ENCODE results near the gene SLC2A9. TPM values are rescaled to one million over a fixed set of nuclear protein-coding genes. Genes with fewer than 3 reads are reported as not detected.

Gene SLC2A9
- total and polyA plus RNA-seq, 2 of the 13 experiments (the other 11 are each of a cell fraction or from before 2014, with no cell fraction given) = 36.2 to 42.3 TPM

DNA sequence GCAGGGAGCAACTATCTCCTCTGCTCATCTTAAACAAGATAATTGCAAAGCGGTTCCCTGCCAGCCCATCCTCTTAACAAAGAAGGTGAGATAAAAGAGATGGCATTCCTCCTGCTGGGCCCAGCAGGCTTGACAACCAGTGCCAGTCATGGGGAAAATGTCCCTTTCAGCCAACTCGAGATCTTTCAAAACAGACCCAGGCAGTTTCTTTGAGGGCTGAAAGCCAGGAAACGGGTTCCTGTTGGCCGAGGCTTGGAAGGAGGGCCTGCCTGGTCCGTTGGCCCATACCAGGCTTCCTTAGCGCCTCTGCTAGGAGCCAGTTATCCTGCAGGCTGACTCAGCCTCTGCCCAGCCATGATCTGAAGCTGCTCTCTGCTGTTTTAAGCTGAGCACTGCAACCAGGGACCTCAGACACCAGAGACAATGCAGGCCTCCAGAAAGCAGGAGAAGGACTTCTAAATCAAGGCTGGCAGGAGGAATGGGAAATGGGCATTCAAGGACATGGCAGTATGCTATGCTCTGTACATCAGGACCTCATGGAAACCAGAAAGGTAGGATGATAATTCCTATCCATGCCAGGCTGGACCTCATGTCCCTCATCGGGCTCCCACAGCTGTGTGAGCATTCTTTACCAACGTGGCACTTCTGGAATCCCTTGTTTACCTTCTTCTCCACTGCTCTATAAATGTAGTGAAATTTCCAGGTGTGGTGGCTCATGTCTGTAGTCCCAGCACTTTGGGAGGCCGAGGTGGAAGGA lies 42.4 kb upstream of the SLC2A9 start (continued):
- TF ChIP-seq ZNF274 (CRISPR knock-in tag; IDR thresholded peaks at IDR 0.05) = 0 out of 2 replicates have a peak, but pooled peaks have one; percentile 63
- TF ChIP-seq STAG1 (CRISPR knock-in tag; IDR thresholded peaks at IDR 0.05) = peak; percentile 99
- no peak for TF ChIP-seq NFATC3 (CRISPR knock-in tag; IDR thresholded peaks at IDR 0.05)
- no peak for TF ChIP-seq PAF1 (CRISPR knock-in tag; IDR thresholded peaks at IDR 0.05)
- no peak for TF ChIP-seq FOXP1 (IDR thresholded peaks at IDR 0.05)
- no peak for TF ChIP-seq FOXP1 (CRISPR knock-in tag; IDR thresholded peaks at IDR 0.05)
- TF ChIP-seq GRHL1 (CRISPR knock-in tag; conservative IDR thresholded peaks at IDR 0.05) = no peak
- no peak for TF ChIP-seq ZNF781 (CRISPR knock-in tag; IDR thresholded peaks at IDR 0.05; ENCODE audit: borderline replicate concordance, not compliant biosample characterization)
- no peak for TF ChIP-seq CC2D1A (CRISPR knock-in tag; IDR thresholded peaks at IDR 0.05)
- TF ChIP-seq MXD4 (CRISPR knock-in tag; IDR thresholded peaks at IDR 0.05) = no peak
- no peak for TF ChIP-seq ESRRA (CRISPR knock-in tag; IDR thresholded peaks at IDR 0.05; ENCODE audit: low read depth)
- 0 out of 2 replicates have a peak, but pooled peaks have one; percentile 32 for TF ChIP-seq ETV6 (CRISPR knock-in tag; conservative IDR thresholded peaks at IDR 0.05)
- TF ChIP-seq MED1 (CRISPR knock-in tag; IDR thresholded peaks at IDR 0.05) = peak; percentile 38; the same call in 1 of the 2 replicates
- no peak; the same call in 1 of the 2 replicates for TF ChIP-seq ZNF598 (CRISPR knock-in tag; IDR thresholded peaks at IDR 0.05; ENCODE audit: borderline replicate concordance)
- no peak for TF ChIP-seq CSRNP1 (CRISPR knock-in tag; IDR thresholded peaks at IDR 0.05)
- TF ChIP-seq CREB1 (IDR thresholded peaks at IDR 0.05) = no peak
- TF ChIP-seq CREB1 (CRISPR knock-in tag; IDR thresholded peaks at IDR 0.05) = no peak
- TF ChIP-seq ZNF136 (CRISPR knock-in tag; IDR thresholded peaks at IDR 0.05; ENCODE audit: low read depth) = no peak
- TF ChIP-seq, protein P1, sequence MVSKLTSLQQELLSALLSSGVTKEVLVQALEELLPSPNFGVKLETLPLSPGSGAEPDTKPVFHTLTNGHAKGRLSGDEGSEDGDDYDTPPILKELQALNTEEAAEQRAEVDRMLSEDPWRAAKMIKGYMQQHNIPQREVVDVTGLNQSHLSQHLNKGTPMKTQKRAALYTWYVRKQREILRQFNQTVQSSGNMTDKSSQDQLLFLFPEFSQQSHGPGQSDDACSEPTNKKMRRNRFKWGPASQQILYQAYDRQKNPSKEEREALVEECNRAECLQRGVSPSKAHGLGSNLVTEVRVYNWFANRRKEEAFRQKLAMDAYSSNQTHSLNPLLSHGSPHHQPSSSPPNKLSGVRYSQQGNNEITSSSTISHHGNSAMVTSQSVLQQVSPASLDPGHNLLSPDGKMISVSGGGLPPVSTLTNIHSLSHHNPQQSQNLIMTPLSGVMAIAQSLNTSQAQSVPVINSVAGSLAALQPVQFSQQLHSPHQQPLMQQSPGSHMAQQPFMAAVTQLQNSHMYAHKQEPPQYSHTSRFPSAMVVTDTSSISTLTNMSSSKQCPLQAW (CRISPR knock-in tag; IDR thresholded peaks at IDR 0.05) = 0 out of 2 replicates have a peak, but pooled peaks have one; percentile 52
- TF ChIP-seq, protein P2, sequence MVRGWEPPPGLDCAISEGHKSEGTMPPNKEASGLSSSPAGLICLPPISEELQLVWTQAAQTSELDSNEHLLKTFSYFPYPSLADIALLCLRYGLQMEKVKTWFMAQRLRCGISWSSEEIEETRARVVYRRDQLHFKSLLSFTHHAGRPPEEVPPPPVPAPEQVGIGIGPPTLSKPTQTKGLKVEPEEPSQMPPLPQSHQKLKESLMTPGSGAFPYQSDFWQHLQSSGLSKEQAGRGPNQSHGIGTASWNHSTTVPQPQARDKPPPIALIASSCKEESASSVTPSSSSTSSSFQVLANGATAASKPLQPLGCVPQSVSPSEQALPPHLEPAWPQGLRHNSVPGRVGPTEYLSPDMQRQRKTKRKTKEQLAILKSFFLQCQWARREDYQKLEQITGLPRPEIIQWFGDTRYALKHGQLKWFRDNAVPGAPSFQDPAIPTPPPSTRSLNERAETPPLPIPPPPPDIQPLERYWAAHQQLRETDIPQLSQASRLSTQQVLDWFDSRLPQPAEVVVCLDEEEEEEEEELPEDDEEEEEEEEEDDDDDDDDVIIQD (CRISPR knock-in tag; IDR thresholded peaks at IDR 0.05; ENCODE audit: low read depth) = no peak
- TF ChIP-seq ZNF589 (CRISPR knock-in tag; conservative IDR thresholded peaks at IDR 0.05) = no peak
- no peak for TF ChIP-seq NCOA5 (CRISPR knock-in tag; IDR thresholded peaks at IDR 0.05)
- no peak for TF ChIP-seq NPAS2 (CRISPR knock-in tag; IDR thresholded peaks at IDR 0.05; ENCODE audit: borderline replicate concordance)
- TF ChIP-seq ZEB1 (IDR thresholded peaks at IDR 0.05; ENCODE audit: insufficient replicate concordance, low read depth) = no peak
- TF ChIP-seq YEATS4 (CRISPR knock-in tag; IDR thresholded peaks at IDR 0.05; ENCODE audit: borderline replicate concordance) = peak; percentile 23; the same call in 1 of the 2 replicates

Measured in HepG2 (cell line).